ENCODE data around the gene TMSB15C.

The TMSB15C gene

DNA sequence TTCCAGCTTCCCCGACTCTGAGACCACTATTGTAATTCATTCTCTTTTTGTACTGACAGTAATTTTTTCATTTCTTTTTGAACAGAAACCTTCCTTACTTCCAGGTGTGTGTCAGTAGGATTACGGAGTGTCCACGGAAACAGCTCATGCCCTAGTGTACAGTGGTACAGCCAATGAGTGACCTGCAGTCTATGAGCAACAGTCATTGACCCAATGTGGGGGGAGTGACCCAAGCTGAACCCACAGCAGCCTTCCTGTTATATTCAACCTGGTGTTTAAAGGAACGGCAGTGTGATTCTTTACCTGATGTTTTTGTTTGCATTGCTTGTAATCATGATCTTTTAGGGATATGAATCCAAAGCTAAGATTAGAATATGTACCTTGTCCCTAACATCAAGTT is 35.0 kb downstream of the TMSB15C start:
- no peak for DNase-seq

GRCh38 chrX:104039689-104040505 is 36.1 kb downstream of the TMSB15C start, which contains the start of gene H2BW2:
Gene H2BW2, plus strand, starts transcription at chrX:104039956. Its CDS starts 39 bp downstream, at chrX:104039995.
- no peak for DNase-seq

Data from kidney glomerular epithelial cell (primary cell).